Measurements from ENCODE around the gene QRSL1. TPM values are rescaled to one million over a fixed set of nuclear protein-coding genes. Genes with fewer than 3 reads are reported as not detected.

The QRSL1 gene
- total RNA-seq, 1 donor from 2014 or later, result 23.1 TPM

DNA sequence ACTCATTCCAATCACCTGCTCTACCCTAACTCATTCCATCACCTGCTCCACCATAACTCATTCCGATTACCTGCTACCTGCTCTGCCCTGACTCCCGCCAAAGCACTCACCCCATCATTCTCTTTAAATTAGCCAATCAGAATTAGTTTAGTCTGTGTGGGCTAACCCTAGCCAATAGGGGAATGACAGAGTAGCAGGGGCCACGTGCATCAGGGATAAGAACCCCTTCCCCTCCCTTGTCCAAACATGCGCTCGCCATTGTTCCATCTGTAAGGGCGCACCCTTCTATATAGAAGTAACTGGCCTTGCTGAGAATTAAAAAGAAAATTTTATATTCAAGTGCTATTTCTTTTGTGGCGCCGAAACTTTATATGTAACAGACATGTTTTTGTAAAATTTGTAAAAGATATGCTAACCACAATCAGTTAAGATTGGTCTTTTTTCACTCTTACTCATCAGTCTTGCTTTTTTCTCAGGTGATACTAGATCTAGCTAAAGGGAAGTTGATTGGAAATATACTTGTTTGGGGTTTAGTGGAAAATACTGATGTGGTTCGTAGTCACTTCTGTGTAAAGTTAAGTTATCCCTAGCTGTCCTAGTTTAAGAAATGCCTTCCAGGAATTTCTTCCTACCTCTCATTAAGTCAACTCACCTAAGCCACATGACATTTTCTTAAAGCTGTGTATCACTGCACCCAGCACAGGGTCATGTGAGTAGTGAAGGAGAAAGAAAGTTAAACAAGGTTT, 16.5 kb upstream of the QRSL1 start:
- no peak overlapping the region for H3K4me3 ChIP-seq
- no peaks in the 10 kb centered on the region for H3K9me3 ChIP-seq (replicated peaks)
- intact Hi-C loops (cut with micrococcal nuclease), result no loop called here
- peaks cover 35% of the 10 kb centered on the region for H3K36me3 ChIP-seq
- DNase-seq, result no peak
- H3K27me3 ChIP-seq (ENCODE audit: low read depth), result no peaks in the 10 kb centered on the region
- TF ChIP-seq, protein P1, sequence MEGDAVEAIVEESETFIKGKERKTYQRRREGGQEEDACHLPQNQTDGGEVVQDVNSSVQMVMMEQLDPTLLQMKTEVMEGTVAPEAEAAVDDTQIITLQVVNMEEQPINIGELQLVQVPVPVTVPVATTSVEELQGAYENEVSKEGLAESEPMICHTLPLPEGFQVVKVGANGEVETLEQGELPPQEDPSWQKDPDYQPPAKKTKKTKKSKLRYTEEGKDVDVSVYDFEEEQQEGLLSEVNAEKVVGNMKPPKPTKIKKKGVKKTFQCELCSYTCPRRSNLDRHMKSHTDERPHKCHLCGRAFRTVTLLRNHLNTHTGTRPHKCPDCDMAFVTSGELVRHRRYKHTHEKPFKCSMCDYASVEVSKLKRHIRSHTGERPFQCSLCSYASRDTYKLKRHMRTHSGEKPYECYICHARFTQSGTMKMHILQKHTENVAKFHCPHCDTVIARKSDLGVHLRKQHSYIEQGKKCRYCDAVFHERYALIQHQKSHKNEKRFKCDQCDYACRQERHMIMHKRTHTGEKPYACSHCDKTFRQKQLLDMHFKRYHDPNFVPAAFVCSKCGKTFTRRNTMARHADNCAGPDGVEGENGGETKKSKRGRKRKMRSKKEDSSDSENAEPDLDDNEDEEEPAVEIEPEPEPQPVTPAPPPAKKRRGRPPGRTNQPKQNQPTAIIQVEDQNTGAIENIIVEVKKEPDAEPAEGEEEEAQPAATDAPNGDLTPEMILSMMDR (IDR thresholded peaks at IDR 0.05; ENCODE audit: borderline replicate concordance), result no peak
- no peak overlapping the region for H3K27ac ChIP-seq (replicated peaks)
- no peaks in the 10 kb centered on the region for H3K4me1 ChIP-seq

DNA sequence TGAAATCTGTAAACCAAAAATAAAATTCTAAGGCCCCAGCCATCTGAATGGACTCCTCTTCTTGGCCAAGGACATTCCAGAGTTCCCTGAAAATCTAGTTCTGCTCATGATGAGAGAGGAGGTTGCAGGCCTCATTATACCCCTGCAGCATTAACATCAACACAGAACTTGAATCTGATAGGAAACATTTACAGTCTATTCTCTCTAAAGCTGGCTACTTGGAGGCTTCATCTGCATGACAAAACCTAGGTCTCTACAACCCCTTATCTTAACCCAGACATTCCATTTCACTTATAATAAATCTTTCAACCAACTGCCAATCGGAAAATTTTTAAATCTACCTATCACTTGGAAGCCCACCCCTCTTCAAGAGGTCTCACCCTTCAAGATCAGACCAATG, 15.8 kb upstream of the QRSL1 start:
- Histone ChIP-seq H3K36me3 (peaks cover 36% of the 10 kb centered on the region), H3K27me3 (ENCODE audit: low read depth) (no peaks in the 10 kb centered on the region)
- intact Hi-C loops (cut with micrococcal nuclease), result no loop called here

DNA sequence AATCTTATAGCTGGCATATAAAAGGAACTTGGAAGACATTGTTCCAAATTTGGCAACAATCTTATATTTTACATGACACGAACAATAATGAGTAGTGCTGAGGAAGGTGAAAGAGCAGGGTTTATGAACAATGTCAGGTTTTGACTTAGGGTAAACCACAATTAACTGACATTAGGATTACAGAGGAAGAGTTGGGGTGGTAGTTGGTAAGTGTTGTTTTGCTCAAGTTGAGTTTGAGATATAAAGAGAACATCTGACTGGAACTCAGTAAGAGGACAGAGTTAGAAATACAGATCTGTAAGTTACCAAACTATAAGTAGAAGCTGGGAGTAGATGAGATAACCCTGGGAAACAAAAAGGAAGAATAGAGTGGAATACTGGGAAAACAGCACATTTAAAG, 15.2 kb upstream of the QRSL1 start:
- intact Hi-C loops (cut with micrococcal nuclease), result no loop called here
- peaks cover 37% of the 10 kb centered on the region for H3K36me3 ChIP-seq

More for the DNA sequence above, 15.8 kb upstream of the QRSL1 start:
- TF ChIP-seq, protein P1 (IDR thresholded peaks at IDR 0.05; ENCODE audit: borderline replicate concordance), result no peak
- Histone ChIP-seq H3K4me3 (no peak overlapping the region), H3K4me1 (no peaks in the 10 kb centered on the region), H3K27ac (replicated peaks) (no peak overlapping the region), H3K9me3 (replicated peaks) (no peaks in the 10 kb centered on the region)
- no peak for DNase-seq

DNA sequence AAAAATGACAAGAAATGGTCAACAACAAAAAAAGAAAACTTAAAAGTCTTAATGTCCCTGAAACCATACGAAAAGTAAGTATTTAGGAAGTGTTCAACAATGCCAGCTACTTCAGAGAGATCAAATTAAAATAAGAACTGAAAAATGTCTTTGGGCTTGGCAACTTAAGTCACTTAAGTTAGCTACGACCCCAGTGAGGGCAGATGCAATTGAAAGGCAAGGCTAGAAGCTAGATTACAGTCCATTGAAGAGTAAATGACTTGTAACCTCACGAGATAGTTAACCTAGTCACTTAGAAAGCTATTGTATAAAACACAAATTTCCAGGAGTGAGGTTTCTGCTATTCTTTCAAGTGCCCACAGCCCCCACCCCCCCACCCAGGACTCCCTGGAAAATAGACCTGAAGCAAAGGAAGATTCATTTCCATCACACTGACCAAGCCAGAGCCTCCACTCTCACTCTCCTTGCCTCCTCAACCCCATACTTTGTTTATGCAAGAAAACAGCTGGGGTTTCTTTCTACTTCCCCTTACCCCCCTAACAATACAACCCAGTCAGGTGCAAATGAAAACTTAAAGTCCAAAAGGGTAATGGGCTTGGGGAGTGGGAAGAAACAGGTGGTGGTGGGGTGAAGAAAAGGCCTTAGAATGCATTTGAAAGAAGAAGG, 14.7 kb upstream of the QRSL1 start:
- intact Hi-C loops (cut with micrococcal nuclease), result no loop called here
- H3K4me1 ChIP-seq, result no peaks in the 10 kb centered on the region
- H3K27me3 ChIP-seq (ENCODE audit: low read depth), result no peaks in the 10 kb centered on the region
- no peak overlapping the region for H3K4me3 ChIP-seq
- DNase-seq, result no peak
- no peak overlapping the region for H3K27ac ChIP-seq (replicated peaks)
- peaks cover 38% of the 10 kb centered on the region for H3K36me3 ChIP-seq
- TF ChIP-seq, protein P1 (IDR thresholded peaks at IDR 0.05; ENCODE audit: borderline replicate concordance), result no peak
- H3K9me3 ChIP-seq (replicated peaks), result no peaks in the 10 kb centered on the region

More for the DNA sequence above, 15.2 kb upstream of the QRSL1 start:
- TF ChIP-seq, protein P1 (IDR thresholded peaks at IDR 0.05; ENCODE audit: borderline replicate concordance), result no peak
- no peaks in the 10 kb centered on the region for H3K4me1 ChIP-seq
- no peaks in the 10 kb centered on the region for H3K9me3 ChIP-seq (replicated peaks)
- H3K27me3 ChIP-seq (ENCODE audit: low read depth), result no peaks in the 10 kb centered on the region
- DNase-seq, result no peak
- H3K4me3 ChIP-seq, result no peak overlapping the region
- no peak overlapping the region for H3K27ac ChIP-seq (replicated peaks)

DNA sequence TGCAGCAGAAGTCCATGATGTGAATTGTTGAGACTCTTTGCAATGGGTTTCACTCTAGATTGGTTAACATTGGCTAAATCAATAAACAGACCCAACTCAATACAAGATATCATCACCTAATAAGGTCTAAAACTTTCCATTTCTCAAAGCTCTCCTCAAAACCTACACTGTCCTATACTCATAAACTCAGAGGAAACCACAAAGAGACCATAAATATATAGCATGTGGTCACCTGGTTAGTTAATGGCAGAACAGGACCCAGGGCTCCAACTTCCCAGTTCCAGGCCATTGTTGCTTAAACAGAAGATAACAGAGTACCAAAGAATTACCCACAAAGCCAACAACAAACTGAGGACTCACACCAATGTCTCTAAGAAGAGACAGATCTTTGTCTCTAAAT, 12.1 kb upstream of the QRSL1 start:
- no peak for DNase-seq
- no peak overlapping the region for H3K4me3 ChIP-seq
- TF ChIP-seq, protein P1 (IDR thresholded peaks at IDR 0.05; ENCODE audit: borderline replicate concordance), result no peak
- no peaks in the 10 kb centered on the region for H3K9me3 ChIP-seq (replicated peaks)
- no peaks in the 10 kb centered on the region for H3K27me3 ChIP-seq (ENCODE audit: low read depth)
- peaks cover 38% of the 10 kb centered on the region for H3K36me3 ChIP-seq
- intact Hi-C loops (cut with micrococcal nuclease), result no loop called here
- no peak overlapping the region for H3K27ac ChIP-seq (replicated peaks)
- no peaks in the 10 kb centered on the region for H3K4me1 ChIP-seq

Data from left ventricle myocardium inferior (tissue), 1 donor.